NB4 (cell line): ENCODE results near the gene CDH18.

ENCODE experiments used
- CTCF ChIP-seq: IDR thresholded peaks from one replicate; pipeline ENCODE4 v1.5.1; 2012; ENCODE audit warnings: low read depth, low read length
- MAX ChIP-seq: IDR thresholded peaks from 2 replicates; pipeline ENCODE4 v1.6.1; 2011; ENCODE audit warnings: low read depth, low read length
- MYC ChIP-seq: IDR thresholded peaks from 2 replicates; pipeline ENCODE4 v1.6.1; 2011; ENCODE audit warnings: low read depth, low read length
- POLR2A ChIP-seq: IDR thresholded peaks from 2 replicates; pipeline ENCODE4 v1.6.1; 2011; ENCODE audit warnings: mild to moderate bottlenecking; ENCODE audit not compliant: insufficient read length; ENCODE audit errors: extremely low read depth

- TF ChIP-seq CTCF (no peak), POLR2A (no peak), MYC (no peak), MAX (no peak)
Measured at GRCh38 chr5:19806756-19807155, 181.2 kb downstream of the CDH18 start.
